Neural cell (in vitro differentiated cells): Measurements from ENCODE around the gene NBPF9.
"Not testable (repeated sequence)": the region's sequence is repeated elsewhere in the genome, so short reads cannot be mapped to it uniquely, and the experiment has no call there.

ENCODE experiments used
- POLR2AphosphoS5 ChIP-seq: IDR thresholded peaks from 2 replicates; pipeline ENCODE4 v1.6.1; 2012
- SMC3 ChIP-seq: fragments of 450-650 bp; conservative IDR thresholded peaks from 2 replicates; pipeline ENCODE4 v1.6.1; 2014; ENCODE audit warnings: antibody characterized with exemption, mild to moderate bottlenecking, moderate library complexity; ENCODE audit not compliant: poor library complexity
- TF ChIP-seq, protein P1 (sequence below): fragments of 450-650 bp; IDR thresholded peaks from 2 replicates; pipeline ENCODE4 v1.5.1; 2014; ENCODE audit warnings: antibody characterized with exemption, mild to moderate bottlenecking, moderate library complexity; ENCODE audit not compliant: poor library complexity, severe bottlenecking
- TF ChIP-seq, protein P2 (sequence below): IDR thresholded peaks from 2 replicates; pipeline ENCODE4 v1.6.1; 2012; ENCODE audit warnings: borderline replicate concordance

DNA sequence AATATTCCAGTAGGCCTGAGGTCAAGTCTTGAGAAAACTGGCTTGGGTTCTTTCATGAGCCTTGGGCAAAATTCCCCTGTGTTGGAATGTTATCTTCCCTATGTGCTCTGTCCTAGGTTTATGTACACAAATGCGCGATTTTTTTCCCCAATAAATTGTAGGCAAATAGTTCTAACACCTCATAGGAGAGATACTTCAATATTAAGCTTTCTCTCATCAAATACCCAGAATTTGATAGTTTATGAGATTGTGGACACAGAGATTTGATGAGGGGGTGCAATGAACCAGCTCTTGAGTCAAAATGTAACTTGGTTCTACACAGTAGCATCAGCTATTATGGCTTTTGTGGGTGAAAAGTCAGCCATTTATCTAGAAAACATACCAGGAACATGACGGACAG lies 38.7 kb downstream of the NBPF9 start:
- TF ChIP-seq, protein P1, sequence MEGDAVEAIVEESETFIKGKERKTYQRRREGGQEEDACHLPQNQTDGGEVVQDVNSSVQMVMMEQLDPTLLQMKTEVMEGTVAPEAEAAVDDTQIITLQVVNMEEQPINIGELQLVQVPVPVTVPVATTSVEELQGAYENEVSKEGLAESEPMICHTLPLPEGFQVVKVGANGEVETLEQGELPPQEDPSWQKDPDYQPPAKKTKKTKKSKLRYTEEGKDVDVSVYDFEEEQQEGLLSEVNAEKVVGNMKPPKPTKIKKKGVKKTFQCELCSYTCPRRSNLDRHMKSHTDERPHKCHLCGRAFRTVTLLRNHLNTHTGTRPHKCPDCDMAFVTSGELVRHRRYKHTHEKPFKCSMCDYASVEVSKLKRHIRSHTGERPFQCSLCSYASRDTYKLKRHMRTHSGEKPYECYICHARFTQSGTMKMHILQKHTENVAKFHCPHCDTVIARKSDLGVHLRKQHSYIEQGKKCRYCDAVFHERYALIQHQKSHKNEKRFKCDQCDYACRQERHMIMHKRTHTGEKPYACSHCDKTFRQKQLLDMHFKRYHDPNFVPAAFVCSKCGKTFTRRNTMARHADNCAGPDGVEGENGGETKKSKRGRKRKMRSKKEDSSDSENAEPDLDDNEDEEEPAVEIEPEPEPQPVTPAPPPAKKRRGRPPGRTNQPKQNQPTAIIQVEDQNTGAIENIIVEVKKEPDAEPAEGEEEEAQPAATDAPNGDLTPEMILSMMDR = not testable (repeated sequence)
- TF ChIP-seq, protein P2, sequence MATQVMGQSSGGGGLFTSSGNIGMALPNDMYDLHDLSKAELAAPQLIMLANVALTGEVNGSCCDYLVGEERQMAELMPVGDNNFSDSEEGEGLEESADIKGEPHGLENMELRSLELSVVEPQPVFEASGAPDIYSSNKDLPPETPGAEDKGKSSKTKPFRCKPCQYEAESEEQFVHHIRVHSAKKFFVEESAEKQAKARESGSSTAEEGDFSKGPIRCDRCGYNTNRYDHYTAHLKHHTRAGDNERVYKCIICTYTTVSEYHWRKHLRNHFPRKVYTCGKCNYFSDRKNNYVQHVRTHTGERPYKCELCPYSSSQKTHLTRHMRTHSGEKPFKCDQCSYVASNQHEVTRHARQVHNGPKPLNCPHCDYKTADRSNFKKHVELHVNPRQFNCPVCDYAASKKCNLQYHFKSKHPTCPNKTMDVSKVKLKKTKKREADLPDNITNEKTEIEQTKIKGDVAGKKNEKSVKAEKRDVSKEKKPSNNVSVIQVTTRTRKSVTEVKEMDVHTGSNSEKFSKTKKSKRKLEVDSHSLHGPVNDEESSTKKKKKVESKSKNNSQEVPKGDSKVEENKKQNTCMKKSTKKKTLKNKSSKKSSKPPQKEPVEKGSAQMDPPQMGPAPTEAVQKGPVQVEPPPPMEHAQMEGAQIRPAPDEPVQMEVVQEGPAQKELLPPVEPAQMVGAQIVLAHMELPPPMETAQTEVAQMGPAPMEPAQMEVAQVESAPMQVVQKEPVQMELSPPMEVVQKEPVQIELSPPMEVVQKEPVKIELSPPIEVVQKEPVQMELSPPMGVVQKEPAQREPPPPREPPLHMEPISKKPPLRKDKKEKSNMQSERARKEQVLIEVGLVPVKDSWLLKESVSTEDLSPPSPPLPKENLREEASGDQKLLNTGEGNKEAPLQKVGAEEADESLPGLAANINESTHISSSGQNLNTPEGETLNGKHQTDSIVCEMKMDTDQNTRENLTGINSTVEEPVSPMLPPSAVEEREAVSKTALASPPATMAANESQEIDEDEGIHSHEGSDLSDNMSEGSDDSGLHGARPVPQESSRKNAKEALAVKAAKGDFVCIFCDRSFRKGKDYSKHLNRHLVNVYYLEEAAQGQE = not testable (repeated sequence)
- TF ChIP-seq POLR2AphosphoS5, SMC3: not testable (repeated sequence)
